GM19463 (cell line): ENCODE measurements around the gene NEUROD4.
A peak's percentile ranks its signal among the peaks of the same experiment; 100 is the strongest.

ENCODE experiments used
- ATAC-seq: cut with Tn5 transposase; IDR thresholded peaks from one replicate; pipeline ENCODE4 v1.9.1; 2021; ENCODE audit warnings: mild to moderate bottlenecking, moderate library complexity; ENCODE audit not compliant: unreplicated experiment

Gene NEUROD4

GRCh38 chr12:55058082-55058481 lies 38.3 kb downstream of the NEUROD4 start:
- ATAC-seq: no peak

- ATAC-seq: no peak
These were observed 39.0 kb downstream of the NEUROD4 start for GRCh38 chr12:55058776-55059175.

GRCh38 chr12:55060470-55060869 lies 40.7 kb downstream of the NEUROD4 start:
- ATAC-seq: peak; percentile 100

- ATAC-seq: no peak
These were observed 41.2 kb downstream of the NEUROD4 start for GRCh38 chr12:55061024-55061423.

GRCh38 chr12:55063291-55063690 lies 43.5 kb downstream of the NEUROD4 start:
- no peak for ATAC-seq

- ATAC-seq: no peak
These were observed 45.8 kb downstream of the NEUROD4 start for GRCh38 chr12:55065535-55065934.

GRCh38 chr12:55067701-55068100 lies 47.9 kb downstream of the NEUROD4 start:
- ATAC-seq: no peak

GRCh38 chr12:55068416-55069010 lies 48.7 kb downstream of the NEUROD4 start:
- peak; percentile 78 for ATAC-seq

- ATAC-seq: peak; percentile 55
These were observed 52.3 kb downstream of the NEUROD4 start for GRCh38 chr12:55072083-55072482.

- ATAC-seq: peak; percentile 48
These were observed 53.6 kb downstream of the NEUROD4 start for GRCh38 chr12:55073043-55074022.

- no peak for ATAC-seq
These were observed 55.0 kb downstream of the NEUROD4 start for GRCh38 chr12:55074806-55075205.
